H9 (cell line): ENCODE measurements around the gene OR8B12. TPM values are rescaled to one million over a fixed set of nuclear protein-coding genes. Genes with fewer than 3 reads are reported as not detected.
A peak's percentile ranks its signal among the peaks of the same experiment; 100 is the strongest.

Experiments used
- DNase-seq: peaks from one replicate; pipeline ENCODE4 v3.0.0-alpha.2; 2017
- H2AFZ ChIP-seq: one replicate; pipeline ENCODE4 v1.6.1; 2013; ENCODE audit warnings: mild to moderate bottlenecking, low read length, control low read depth, moderate library complexity
- H2AK5ac ChIP-seq: 2 replicates; pipeline ENCODE4 v1.6.1; 2013; ENCODE audit warnings: low read length, control low read depth, mixed read lengths; ENCODE audit not compliant: insufficient read length
- H2BK120ac ChIP-seq: one replicate; pipeline ENCODE4 v1.6.1; 2013; ENCODE audit warnings: low read depth, mild to moderate bottlenecking, low read length, control low read depth, inconsistent platforms; ENCODE audit not compliant: poor library complexity, severe bottlenecking
- H2BK12ac ChIP-seq: 2 replicates; pipeline ENCODE4 v1.6.1; 2013; ENCODE audit warnings: low read length, control low read depth, mixed read lengths, low read depth; ENCODE audit not compliant: insufficient read length
- H2BK15ac ChIP-seq: 2 replicates; pipeline ENCODE4 v1.6.1; 2013; ENCODE audit warnings: low read depth, low read length, control low read depth
- H2BK20ac ChIP-seq: one replicate; pipeline ENCODE4 v1.6.1; 2013; ENCODE audit warnings: low read depth, mild to moderate bottlenecking, low read length, control low read depth, inconsistent platforms; ENCODE audit not compliant: poor library complexity, severe bottlenecking
- H2BK5ac ChIP-seq: 2 replicates; pipeline ENCODE4 v1.6.1; 2013; ENCODE audit warnings: low read length, control low read depth, mixed read lengths; ENCODE audit not compliant: insufficient read length
- H3K14ac ChIP-seq: 2 replicates; pipeline ENCODE4 v1.6.1; 2013; ENCODE audit warnings: low read length, control low read depth; ENCODE audit not compliant: insufficient read depth
- H3K18ac ChIP-seq: 2 replicates; pipeline ENCODE4 v1.6.1; 2013; ENCODE audit warnings: low read depth, mild to moderate bottlenecking, mixed read lengths, low read length, control low read depth; ENCODE audit not compliant: insufficient read length
- H3K23ac ChIP-seq: 2 replicates; pipeline ENCODE4 v1.6.1; 2013; ENCODE audit warnings: low read length, control low read depth, mixed read lengths, low read depth; ENCODE audit not compliant: insufficient read length
- H3K23me2 ChIP-seq: 2 replicates; pipeline ENCODE4 v1.6.1; 2013; ENCODE audit warnings: low read depth, mild to moderate bottlenecking, mixed read lengths, low read length, control low read depth; ENCODE audit not compliant: insufficient read length, poor library complexity, severe bottlenecking
- H3K27ac ChIP-seq: 2 replicates; pipeline ENCODE4 v1.5.1; 2013; ENCODE audit warnings: low read length, control low read depth, mixed read lengths, low read depth; ENCODE audit not compliant: insufficient read length
- H3K27me3 ChIP-seq: 2 replicates; pipeline ENCODE4 v1.6.1; 2013; ENCODE audit warnings: low read length, control low read depth, inconsistent platforms; ENCODE audit not compliant: insufficient read depth
- H3K4ac ChIP-seq: 2 replicates; pipeline ENCODE4 v1.6.1; 2013; ENCODE audit warnings: low read depth, mild to moderate bottlenecking, control low read depth, inconsistent platforms, low read length, moderate library complexity
- H3K4me1 ChIP-seq: 2 replicates; pipeline ENCODE4 v1.6.1; 2013; ENCODE audit warnings: low read length, control low read depth, inconsistent platforms; ENCODE audit not compliant: insufficient read depth
- H3K4me2 ChIP-seq: 2 replicates; pipeline ENCODE4 v1.6.1; 2013; ENCODE audit warnings: low read length, control low read depth, mixed read lengths; ENCODE audit not compliant: insufficient read length, insufficient read depth
- H3K56ac ChIP-seq: 2 replicates; pipeline ENCODE4 v1.6.1; 2013; ENCODE audit warnings: low read depth, mild to moderate bottlenecking, mixed read lengths, low read length, control low read depth; ENCODE audit not compliant: insufficient read length
- H3K79me1 ChIP-seq: 2 replicates; pipeline ENCODE4 v1.6.1; 2013; ENCODE audit warnings: low read depth, mild to moderate bottlenecking, moderate library complexity, low read length, control low read depth, inconsistent platforms; ENCODE audit not compliant: insufficient read depth, poor library complexity, severe bottlenecking
- H3K79me2 ChIP-seq: 2 replicates; pipeline ENCODE4 v1.6.1; 2013; ENCODE audit warnings: low read length, control low read depth, inconsistent platforms; ENCODE audit not compliant: insufficient read depth
- H3K9ac ChIP-seq: 2 replicates; pipeline ENCODE4 v1.6.1; 2013; ENCODE audit warnings: low read length, control low read depth, mixed read lengths; ENCODE audit not compliant: insufficient read length; ENCODE audit errors: extremely low read depth
- H3K9me3 ChIP-seq: one replicate; pipeline ENCODE4 v1.6.1; 2013; ENCODE audit warnings: low read depth, low read length, inconsistent platforms; ENCODE audit not compliant: control insufficient read depth
- H3T11ph ChIP-seq: one replicate; pipeline ENCODE4 v1.6.1; 2013; ENCODE audit warnings: mild to moderate bottlenecking, low read length, control low read depth, inconsistent platforms
- H4K20me1 ChIP-seq: one replicate; pipeline ENCODE4 v1.6.1; 2013; ENCODE audit not compliant: control insufficient read depth, insufficient read length, insufficient read depth
- H4K5ac ChIP-seq: 2 replicates; pipeline ENCODE4 v1.6.1; 2013; ENCODE audit warnings: low read depth, mild to moderate bottlenecking, mixed read lengths, low read length, control low read depth; ENCODE audit not compliant: insufficient read length
- H4K8ac ChIP-seq: replicated peaks from 2 replicates; pipeline ENCODE4 v1.6.1; 2013; ENCODE audit warnings: low read length, control low read depth, mixed read lengths, low read depth; ENCODE audit not compliant: insufficient read length
- H4K91ac ChIP-seq: 2 replicates; pipeline ENCODE4 v1.6.1; 2013; ENCODE audit warnings: low read depth, mild to moderate bottlenecking, moderate library complexity, mixed read lengths, low read length, control low read depth; ENCODE audit not compliant: insufficient read length
- H3K27ac Mint-ChIP-seq, 3 experiments: 2 replicates in 2 of 3; 3 replicates in 1 of 3; pipeline ENCODE4 v1.8.0; 2020 to 2021; ENCODE audit warnings: mixed read lengths in 3 of 3, mild to moderate bottlenecking in 1 of 3, moderate library complexity in 1 of 3
- H3K27me3 Mint-ChIP-seq: 2 replicates; pipeline ENCODE4 v1.8.0; 2021; ENCODE audit warnings: low read depth, mild to moderate bottlenecking, moderate library complexity, mixed read lengths
- H3K36me3 Mint-ChIP-seq, 3 experiments: 2 replicates in 2 of 3; 3 replicates in 1 of 3; pipeline ENCODE4 v1.8.0; 2020 to 2021; ENCODE audit warnings: low read depth in 3 of 3, mixed read lengths in 3 of 3; ENCODE audit not compliant: insufficient read depth in 1 of 3
- H3K4me1 Mint-ChIP-seq, 2 experiments: 2 replicates each; pipeline ENCODE4 v1.8.0; 2020; ENCODE audit warnings: mixed read lengths in 2 of 2
- H3K4me3 Mint-ChIP-seq, 2 experiments: 2 replicates in 1 of 2; 3 replicates in 1 of 2; pipeline ENCODE4 v1.8.0; 2020 to 2021; ENCODE audit warnings: mild to moderate bottlenecking in 2 of 2, mixed read lengths in 2 of 2, moderate library complexity in 1 of 2
- H3K9me3 Mint-ChIP-seq, 2 experiments: 2 replicates in 1 of 2; 3 replicates in 1 of 2; pipeline ENCODE4 v1.8.0; 2020; ENCODE audit warnings: mild to moderate bottlenecking in 2 of 2, mixed read lengths in 2 of 2, moderate library complexity in 1 of 2
- WGBS: extraction: QIAGEN DNeasy Blood & Tissue Kit; methylation state at CpG from one replicate; pipeline ENCODE4 v1.1.7; 2013; ENCODE audit warnings: missing lambda C conversion rate, low lambda C conversion rate, mixed read lengths; ENCODE audit not compliant: insufficient read length; ENCODE audit errors: extremely low coverage; 5-methylcytosine and 5-hydroxymethylcytosine counted together
- total RNA-seq: library from RNA; stranded (reverse); gene quantifications from 2 replicates; pipeline ENCODE4 v1.2.1, GENCODE V29; 2021
- TF ChIP-seq, protein P1 (sequence below): fragments of 200-600 bp; sonication (generic); conservative IDR thresholded peaks from 3 replicates; pipeline ENCODE4 v1.8.0; 2021; ENCODE audit warnings: antibody characterized with exemption, mild to moderate bottlenecking

The OR8B12 gene
- total RNA-seq, 1 experiment from 2014 or later = not detected

DNA sequence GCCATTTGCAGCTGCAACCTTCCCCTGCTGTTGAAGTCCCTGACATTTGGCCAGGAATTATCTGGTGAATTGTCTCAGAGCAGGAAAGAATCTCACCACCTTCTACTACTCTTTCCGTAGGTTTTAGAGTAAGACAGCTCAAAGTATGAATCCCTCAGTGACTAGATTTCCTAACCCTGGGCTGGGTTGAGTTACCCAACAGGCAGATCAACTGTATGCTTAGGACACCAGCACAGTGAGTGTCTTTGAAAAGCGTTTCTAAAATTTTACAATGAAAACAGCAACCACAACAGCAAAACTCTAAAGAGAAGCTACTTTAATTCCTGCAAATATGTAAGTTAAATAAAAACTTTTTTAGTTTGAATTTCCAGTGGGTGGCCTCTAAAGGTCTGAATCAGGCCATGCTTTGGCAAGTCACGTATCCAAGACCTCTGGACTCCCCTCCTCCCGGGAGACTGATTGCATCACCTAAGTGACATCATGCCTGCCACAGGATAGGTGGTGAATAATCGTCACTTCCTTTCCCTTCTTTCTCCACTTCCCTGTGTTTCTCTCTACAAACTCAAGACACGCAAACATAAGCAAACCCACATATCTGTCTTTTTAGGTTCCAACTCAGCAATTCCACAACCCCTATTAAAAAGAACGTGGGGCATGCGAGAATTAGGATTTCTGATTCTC is 7.8 kb downstream of the OR8B12 start:
- no peak overlapping the region for H2BK15ac ChIP-seq
- no peak overlapping the region for H4K91ac ChIP-seq
- no peaks in the 10 kb centered on the region for H3K27me3 ChIP-seq
- TF ChIP-seq, protein P1, sequence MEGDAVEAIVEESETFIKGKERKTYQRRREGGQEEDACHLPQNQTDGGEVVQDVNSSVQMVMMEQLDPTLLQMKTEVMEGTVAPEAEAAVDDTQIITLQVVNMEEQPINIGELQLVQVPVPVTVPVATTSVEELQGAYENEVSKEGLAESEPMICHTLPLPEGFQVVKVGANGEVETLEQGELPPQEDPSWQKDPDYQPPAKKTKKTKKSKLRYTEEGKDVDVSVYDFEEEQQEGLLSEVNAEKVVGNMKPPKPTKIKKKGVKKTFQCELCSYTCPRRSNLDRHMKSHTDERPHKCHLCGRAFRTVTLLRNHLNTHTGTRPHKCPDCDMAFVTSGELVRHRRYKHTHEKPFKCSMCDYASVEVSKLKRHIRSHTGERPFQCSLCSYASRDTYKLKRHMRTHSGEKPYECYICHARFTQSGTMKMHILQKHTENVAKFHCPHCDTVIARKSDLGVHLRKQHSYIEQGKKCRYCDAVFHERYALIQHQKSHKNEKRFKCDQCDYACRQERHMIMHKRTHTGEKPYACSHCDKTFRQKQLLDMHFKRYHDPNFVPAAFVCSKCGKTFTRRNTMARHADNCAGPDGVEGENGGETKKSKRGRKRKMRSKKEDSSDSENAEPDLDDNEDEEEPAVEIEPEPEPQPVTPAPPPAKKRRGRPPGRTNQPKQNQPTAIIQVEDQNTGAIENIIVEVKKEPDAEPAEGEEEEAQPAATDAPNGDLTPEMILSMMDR = no peak
- no peak overlapping the region for H2BK20ac ChIP-seq
- Mint-ChIP-seq H3K9me3 (no peaks in the 10 kb centered on the region; a peak in 1 of 5 replicates), H3K27ac (peak overlapping the region in 1 of 3 experiments; percentile 5; a peak in 1 of 7 replicates), H3K4me3 (no peak overlapping the region), H3K36me3 (no peaks in the 10 kb centered on the region), H3K4me1 (peaks cover 10 to 13% of the 10 kb centered on the region in 2 experiments), H3K27me3 (no peaks in the 10 kb centered on the region; the same call in 1 of the 2 replicates)
- H3K18ac ChIP-seq = no peak overlapping the region
- no peak overlapping the region for H4K5ac ChIP-seq
- no peaks in the 10 kb centered on the region for H4K20me1 ChIP-seq
- H2AK5ac ChIP-seq = no peak overlapping the region
- no peaks in the 10 kb centered on the region for H3K9me3 ChIP-seq
- no CpG with 5 or more reads among the region's 8 CpGs for WGBS
- H3K79me2 ChIP-seq = no peaks in the 10 kb centered on the region
- no peak overlapping the region for H2BK5ac ChIP-seq
- no peak overlapping the region for H4K8ac ChIP-seq
- no peak overlapping the region for H3T11ph ChIP-seq
- no peak overlapping the region for H3K56ac ChIP-seq
- H3K79me1 ChIP-seq = no peaks in the 10 kb centered on the region
- no peak overlapping the region for H3K23ac ChIP-seq
- H3K23me2 ChIP-seq = no peaks in the 10 kb centered on the region
- H2BK12ac ChIP-seq = no peak overlapping the region
- H3K4me1 ChIP-seq = no peaks in the 10 kb centered on the region
- no peak overlapping the region for H3K9ac ChIP-seq
- no peak overlapping the region for H2BK120ac ChIP-seq
- no peak overlapping the region for H3K4me2 ChIP-seq
- H3K4ac ChIP-seq = no peak overlapping the region
- no peak for DNase-seq
- H3K14ac ChIP-seq = no peak overlapping the region
- no peak overlapping the region for H2AFZ ChIP-seq
- H3K27ac ChIP-seq = no peak overlapping the region
